ENCODE measurements around the gene OSGEPL1.

GRCh38 chr2:189802396-189802912, 39.9 kb upstream of the OSGEPL1 start:
- TF ChIP-seq, protein P1, sequence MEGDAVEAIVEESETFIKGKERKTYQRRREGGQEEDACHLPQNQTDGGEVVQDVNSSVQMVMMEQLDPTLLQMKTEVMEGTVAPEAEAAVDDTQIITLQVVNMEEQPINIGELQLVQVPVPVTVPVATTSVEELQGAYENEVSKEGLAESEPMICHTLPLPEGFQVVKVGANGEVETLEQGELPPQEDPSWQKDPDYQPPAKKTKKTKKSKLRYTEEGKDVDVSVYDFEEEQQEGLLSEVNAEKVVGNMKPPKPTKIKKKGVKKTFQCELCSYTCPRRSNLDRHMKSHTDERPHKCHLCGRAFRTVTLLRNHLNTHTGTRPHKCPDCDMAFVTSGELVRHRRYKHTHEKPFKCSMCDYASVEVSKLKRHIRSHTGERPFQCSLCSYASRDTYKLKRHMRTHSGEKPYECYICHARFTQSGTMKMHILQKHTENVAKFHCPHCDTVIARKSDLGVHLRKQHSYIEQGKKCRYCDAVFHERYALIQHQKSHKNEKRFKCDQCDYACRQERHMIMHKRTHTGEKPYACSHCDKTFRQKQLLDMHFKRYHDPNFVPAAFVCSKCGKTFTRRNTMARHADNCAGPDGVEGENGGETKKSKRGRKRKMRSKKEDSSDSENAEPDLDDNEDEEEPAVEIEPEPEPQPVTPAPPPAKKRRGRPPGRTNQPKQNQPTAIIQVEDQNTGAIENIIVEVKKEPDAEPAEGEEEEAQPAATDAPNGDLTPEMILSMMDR (IDR thresholded peaks at IDR 0.05): no peak
- TF ChIP-seq POLR2A (IDR thresholded peaks at IDR 0.05): no peak

Data from heart left ventricle (tissue), 13 donors.